Measurements from ENCODE around the gene MBNL3. TPM values are rescaled to one million over a fixed set of nuclear protein-coding genes. Genes with fewer than 3 reads are reported as not detected.

The MBNL3 gene
- total RNA-seq, 1 experiment from 2014 or later, result 2.6 TPM

DNA sequence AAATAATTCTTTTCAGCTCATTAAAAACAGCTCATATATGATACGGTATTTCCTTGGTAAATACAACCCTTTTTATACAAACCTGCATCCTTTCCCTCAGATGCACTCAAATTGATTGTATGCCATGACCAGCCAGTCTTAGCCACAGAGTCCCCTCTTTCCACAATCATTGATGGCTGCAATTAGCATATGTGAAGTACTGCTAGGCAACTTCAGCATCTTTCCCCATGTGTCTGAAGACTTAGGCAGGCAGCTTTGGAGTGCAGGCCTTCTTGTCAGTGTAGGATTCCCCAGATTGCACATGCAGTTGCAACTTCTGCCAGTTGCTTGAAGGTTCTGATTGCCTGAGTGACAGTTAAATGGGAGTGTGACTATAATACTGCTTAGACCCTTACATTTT is 15.6 kb upstream of the MBNL3 start:
- peaks cover 29 to 33% of the 10 kb centered on the region in 2 experiments for H3K4me1 Mint-ChIP-seq
- no peak overlapping the region for H2BK20ac ChIP-seq (ENCODE audit: low read depth, low read length, poor library complexity, severe bottlenecking)
- no peak overlapping the region for H2BK12ac ChIP-seq (ENCODE audit: insufficient read length, low read depth, low read length)
- H2BK5ac ChIP-seq (ENCODE audit: insufficient read length, low read length), result no peak overlapping the region
- DNase-seq, result no peak
- no peaks in the 10 kb centered on the region for H4K20me1 ChIP-seq (ENCODE audit: control insufficient read depth, insufficient read depth, insufficient read length)
- H2AK5ac ChIP-seq (ENCODE audit: insufficient read length, low read length), result no peak overlapping the region
- no CpG with 5 or more reads among the region's 1 CpG for WGBS (ENCODE audit: extremely low coverage, insufficient read length, low lambda C conversion rate)
- no peak overlapping the region for H4K5ac ChIP-seq (ENCODE audit: insufficient read length, low read depth, low read length)
- H3K56ac ChIP-seq (ENCODE audit: insufficient read length, low read depth, low read length), result no peak overlapping the region
- H3K36me3 Mint-ChIP-seq (ENCODE audit: insufficient read depth in 1 of 3, low read depth in 3 of 3), result no peaks in the 10 kb centered on the region
- H3K4me2 ChIP-seq (ENCODE audit: insufficient read depth, insufficient read length, low read length), result no peak overlapping the region
- H3K23me2 ChIP-seq (ENCODE audit: insufficient read length, low read depth, low read length, poor library complexity, severe bottlenecking), result no peaks in the 10 kb centered on the region
- no peaks in the 10 kb centered on the region for H3K9me3 Mint-ChIP-seq
- H4K8ac ChIP-seq (replicated peaks; ENCODE audit: insufficient read length, low read depth, low read length), result no peak overlapping the region
- H3K14ac ChIP-seq (ENCODE audit: insufficient read depth, low read length), result no peak overlapping the region
- no peak overlapping the region for H3K27ac Mint-ChIP-seq
- no peak overlapping the region for H3K4me3 Mint-ChIP-seq
- H3T11ph ChIP-seq (ENCODE audit: low read length), result no peak overlapping the region
- no peak overlapping the region for H3K4ac ChIP-seq (ENCODE audit: low read depth, low read length)
- H2AFZ ChIP-seq (ENCODE audit: low read length), result no peak overlapping the region
- no peak overlapping the region for H3K23ac ChIP-seq (ENCODE audit: insufficient read length, low read depth, low read length)
- no peaks in the 10 kb centered on the region for H3K9me3 ChIP-seq (ENCODE audit: control insufficient read depth, low read depth, low read length)
- H3K79me1 ChIP-seq (ENCODE audit: insufficient read depth, low read depth, low read length, poor library complexity, severe bottlenecking), result no peaks in the 10 kb centered on the region
- no peak overlapping the region for H4K91ac ChIP-seq (ENCODE audit: insufficient read length, low read depth, low read length)
- 0 out of 2 replicates have a peak, but pooled peaks cover 3% of the 10 kb centered on the region for H3K4me1 ChIP-seq (ENCODE audit: insufficient read depth, low read length)
- no peak overlapping the region for H3K18ac ChIP-seq (ENCODE audit: insufficient read length, low read depth, low read length)
- no peaks in the 10 kb centered on the region for H3K27me3 Mint-ChIP-seq (ENCODE audit: low read depth)
- no peak overlapping the region for H2BK120ac ChIP-seq (ENCODE audit: low read depth, low read length, poor library complexity, severe bottlenecking)
- H3K9ac ChIP-seq (ENCODE audit: extremely low read depth, insufficient read length, low read length), result no peak overlapping the region
- H2BK15ac ChIP-seq (ENCODE audit: low read depth, low read length), result no peak overlapping the region
- H3K27ac ChIP-seq (ENCODE audit: insufficient read length, low read depth, low read length), result no peak overlapping the region
- no peaks in the 10 kb centered on the region for H3K27me3 ChIP-seq (ENCODE audit: insufficient read depth, low read length)
- H3K79me2 ChIP-seq (ENCODE audit: insufficient read depth, low read length), result no peaks in the 10 kb centered on the region
- TF ChIP-seq, protein P1, sequence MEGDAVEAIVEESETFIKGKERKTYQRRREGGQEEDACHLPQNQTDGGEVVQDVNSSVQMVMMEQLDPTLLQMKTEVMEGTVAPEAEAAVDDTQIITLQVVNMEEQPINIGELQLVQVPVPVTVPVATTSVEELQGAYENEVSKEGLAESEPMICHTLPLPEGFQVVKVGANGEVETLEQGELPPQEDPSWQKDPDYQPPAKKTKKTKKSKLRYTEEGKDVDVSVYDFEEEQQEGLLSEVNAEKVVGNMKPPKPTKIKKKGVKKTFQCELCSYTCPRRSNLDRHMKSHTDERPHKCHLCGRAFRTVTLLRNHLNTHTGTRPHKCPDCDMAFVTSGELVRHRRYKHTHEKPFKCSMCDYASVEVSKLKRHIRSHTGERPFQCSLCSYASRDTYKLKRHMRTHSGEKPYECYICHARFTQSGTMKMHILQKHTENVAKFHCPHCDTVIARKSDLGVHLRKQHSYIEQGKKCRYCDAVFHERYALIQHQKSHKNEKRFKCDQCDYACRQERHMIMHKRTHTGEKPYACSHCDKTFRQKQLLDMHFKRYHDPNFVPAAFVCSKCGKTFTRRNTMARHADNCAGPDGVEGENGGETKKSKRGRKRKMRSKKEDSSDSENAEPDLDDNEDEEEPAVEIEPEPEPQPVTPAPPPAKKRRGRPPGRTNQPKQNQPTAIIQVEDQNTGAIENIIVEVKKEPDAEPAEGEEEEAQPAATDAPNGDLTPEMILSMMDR (conservative IDR thresholded peaks at IDR 0.05), result no peak
